KMS-11 (cell line): Measurements from ENCODE around the gene TMEM80.

Experiments
- H2AFZ ChIP-seq: fragments of 200-600 bp; sonication (generic); 2 replicates; pipeline ENCODE4 v1.6.1; 2016; ENCODE audit warnings: antibody characterized with exemption, mixed run types, low read depth
- H3K27ac ChIP-seq: fragments of 200-600 bp; sonication (generic); 2 replicates; pipeline ENCODE4 v1.6.1; 2016; ENCODE audit warnings: mild to moderate bottlenecking, mixed run types
- H3K27me3 ChIP-seq: fragments of 200-600 bp; sonication (generic); 2 replicates; pipeline ENCODE4 v1.6.1; 2017; ENCODE audit warnings: mild to moderate bottlenecking, low read depth, mixed run types, moderate library complexity; ENCODE audit not compliant: insufficient read depth
- H3K36me3 ChIP-seq: fragments of 200-600 bp; sonication (generic); 2 replicates; pipeline ENCODE4 v1.6.1; 2017; ENCODE audit warnings: mild to moderate bottlenecking, mixed run types; ENCODE audit not compliant: insufficient read depth
- H3K4me1 ChIP-seq: fragments of 200-600 bp; sonication (generic); 2 replicates; pipeline ENCODE4 v1.6.1; 2016; ENCODE audit warnings: mild to moderate bottlenecking, low read depth, mixed run types; ENCODE audit not compliant: poor library complexity, severe bottlenecking
- H3K4me2 ChIP-seq: fragments of 200-600 bp; sonication (generic); 2 replicates; pipeline ENCODE4 v1.7.0; 2016; ENCODE audit warnings: mild to moderate bottlenecking, mixed run types
- H3K4me3 ChIP-seq: fragments of 200-600 bp; sonication (generic); IDR thresholded peaks from 2 replicates; pipeline ENCODE4 v1.6.1; 2017; ENCODE audit warnings: low read depth, low read length, mixed read lengths; ENCODE audit not compliant: insufficient read depth
- H3K79me2 ChIP-seq: fragments of 200-600 bp; sonication (generic); 2 replicates; pipeline ENCODE4 v1.6.1; 2016; ENCODE audit warnings: low read depth, mixed run types; ENCODE audit not compliant: insufficient read depth
- H3K9ac ChIP-seq: fragments of 200-600 bp; sonication (generic); 2 replicates; pipeline ENCODE4 v1.6.1; 2016; ENCODE audit warnings: mild to moderate bottlenecking, mixed run types
- H4K20me1 ChIP-seq: fragments of 200-600 bp; sonication (generic); 2 replicates; pipeline ENCODE4 v1.6.1; 2016; ENCODE audit warnings: mild to moderate bottlenecking, mixed run types; ENCODE audit not compliant: insufficient read depth
- TF ChIP-seq, protein P1 (sequence below): fragments of 200-600 bp; sonication (generic); conservative IDR thresholded peaks from 2 replicates; pipeline ENCODE4 v1.6.1; 2017; ENCODE audit warnings: low read depth, mild to moderate bottlenecking, antibody characterized with exemption, low read length, moderate library complexity, mixed read lengths

TMEM80 gene

GRCh38 chr11:692824-693414, 2.7 kb upstream of the TMEM80 start:
- H3K27ac ChIP-seq: no peak overlapping the region
- H3K4me3 ChIP-seq: no peak overlapping the region
- H4K20me1 ChIP-seq: no peaks in the 10 kb centered on the region
- H3K36me3 ChIP-seq: no peaks in the 10 kb centered on the region; the same call in 1 of the 2 replicates
- no peaks in the 10 kb centered on the region for H3K27me3 ChIP-seq
- TF ChIP-seq, protein P1, sequence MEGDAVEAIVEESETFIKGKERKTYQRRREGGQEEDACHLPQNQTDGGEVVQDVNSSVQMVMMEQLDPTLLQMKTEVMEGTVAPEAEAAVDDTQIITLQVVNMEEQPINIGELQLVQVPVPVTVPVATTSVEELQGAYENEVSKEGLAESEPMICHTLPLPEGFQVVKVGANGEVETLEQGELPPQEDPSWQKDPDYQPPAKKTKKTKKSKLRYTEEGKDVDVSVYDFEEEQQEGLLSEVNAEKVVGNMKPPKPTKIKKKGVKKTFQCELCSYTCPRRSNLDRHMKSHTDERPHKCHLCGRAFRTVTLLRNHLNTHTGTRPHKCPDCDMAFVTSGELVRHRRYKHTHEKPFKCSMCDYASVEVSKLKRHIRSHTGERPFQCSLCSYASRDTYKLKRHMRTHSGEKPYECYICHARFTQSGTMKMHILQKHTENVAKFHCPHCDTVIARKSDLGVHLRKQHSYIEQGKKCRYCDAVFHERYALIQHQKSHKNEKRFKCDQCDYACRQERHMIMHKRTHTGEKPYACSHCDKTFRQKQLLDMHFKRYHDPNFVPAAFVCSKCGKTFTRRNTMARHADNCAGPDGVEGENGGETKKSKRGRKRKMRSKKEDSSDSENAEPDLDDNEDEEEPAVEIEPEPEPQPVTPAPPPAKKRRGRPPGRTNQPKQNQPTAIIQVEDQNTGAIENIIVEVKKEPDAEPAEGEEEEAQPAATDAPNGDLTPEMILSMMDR: no peak
- peak overlapping the region; percentile 7; the same call in 1 of the 2 replicates for H3K4me2 ChIP-seq
- H3K9ac ChIP-seq: no peak overlapping the region
- H3K79me2 ChIP-seq: peaks cover 55% of the 10 kb centered on the region
- no peak overlapping the region for H2AFZ ChIP-seq
- H3K4me1 ChIP-seq: peaks cover 30% of the 10 kb centered on the region

GRCh38 chr11:693415-693831, 2.2 kb upstream of the TMEM80 start:
- TF ChIP-seq, protein P1: no peak
- Histone ChIP-seq H3K4me1 (peaks cover 30% of the 10 kb centered on the region), H3K27ac (no peak overlapping the region), H3K4me3 (no peak overlapping the region), H3K27me3 (no peaks in the 10 kb centered on the region), H3K9ac (no peak overlapping the region), H3K4me2 (peak overlapping the region; percentile 7; the same call in 1 of the 2 replicates), H2AFZ (no peak overlapping the region), H4K20me1 (no peaks in the 10 kb centered on the region), H3K36me3 (no peaks in the 10 kb centered on the region), H3K79me2 (peaks cover 56% of the 10 kb centered on the region)

DNA sequence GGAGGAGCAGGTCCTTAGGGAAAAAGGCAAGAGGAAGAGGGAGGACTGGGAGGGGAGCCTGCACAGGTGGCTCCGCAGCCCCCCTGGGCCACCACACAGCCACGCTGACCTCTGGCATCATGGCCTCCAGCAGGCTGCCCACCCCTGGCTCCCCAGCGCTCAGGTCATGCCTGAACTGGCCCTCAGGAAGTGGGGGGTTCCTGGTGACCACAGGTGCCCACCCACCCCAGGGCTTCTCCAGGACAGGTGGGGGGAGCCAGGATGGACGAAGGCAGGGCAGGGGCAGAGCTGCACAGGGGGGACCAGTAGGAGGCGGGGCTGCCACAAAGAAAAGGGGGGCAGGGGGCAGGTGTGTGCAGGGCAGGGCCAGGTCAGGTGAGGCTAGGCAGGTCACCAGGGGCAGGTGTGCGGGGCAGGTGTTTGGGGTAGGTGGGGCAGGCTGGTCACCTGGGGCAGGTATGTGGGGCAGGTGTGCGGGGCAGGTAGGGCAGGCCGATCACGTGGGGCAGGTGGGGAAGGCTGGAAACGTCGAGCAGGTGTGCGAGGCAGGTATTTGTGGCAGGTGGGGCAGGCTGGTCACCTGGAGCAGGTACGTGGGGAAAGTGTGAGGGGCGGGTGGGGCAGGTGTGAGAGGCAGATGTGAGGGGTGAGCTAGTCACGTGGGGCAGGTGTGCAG, 1.6 kb upstream of the TMEM80 start:
- Histone ChIP-seq H2AFZ (no peak overlapping the region), H3K4me3 (no peak overlapping the region), H3K4me2 (peak overlapping the region; percentile 51), H4K20me1 (no peaks in the 10 kb centered on the region), H3K36me3 (no peaks in the 10 kb centered on the region), H3K79me2 (peaks cover 56% of the 10 kb centered on the region), H3K27ac (no peak overlapping the region; the same call in 1 of the 2 replicates), H3K27me3 (no peaks in the 10 kb centered on the region), H3K9ac (no peak overlapping the region; the same call in 1 of the 2 replicates), H3K4me1 (peaks cover 30% of the 10 kb centered on the region)
- TF ChIP-seq, protein P1: no peak

- H3K27ac ChIP-seq: peak within 1 kb of the TSS; percentile 100
- peak within 1 kb of the TSS; percentile 74 for H2AFZ ChIP-seq
- peaks cover 53% of the 10 kb centered on the region for H3K79me2 ChIP-seq
- no peak within 1 kb of the TSS for H3K4me3 ChIP-seq
- peak within 1 kb of the TSS; percentile 71 for H3K4me2 ChIP-seq
- H3K4me1 ChIP-seq: peaks cover 30% of the 10 kb centered on the region
- no peaks in the 10 kb centered on the region for H3K36me3 ChIP-seq
- no peaks in the 10 kb centered on the region for H4K20me1 ChIP-seq
- H3K9ac ChIP-seq: peak within 1 kb of the TSS; percentile 99
- TF ChIP-seq, protein P1: no peak
- no peaks in the 10 kb centered on the region for H3K27me3 ChIP-seq
Observed at GRCh38 chr11:694563-695287, 891 bp upstream of the TMEM80 start, which contains the start of gene DEAF1. TSS of gene DEAF1 (minus strand) at chr11:695222. CDS start at chr11:695047, 175 bp downstream.
